ENCODE data around the gene GAL3ST2.
"Not testable (repeated sequence)": the region's sequence is repeated elsewhere in the genome, so short reads cannot be mapped to it uniquely, and the experiment has no call there.

GAL3ST2 gene

DNA sequence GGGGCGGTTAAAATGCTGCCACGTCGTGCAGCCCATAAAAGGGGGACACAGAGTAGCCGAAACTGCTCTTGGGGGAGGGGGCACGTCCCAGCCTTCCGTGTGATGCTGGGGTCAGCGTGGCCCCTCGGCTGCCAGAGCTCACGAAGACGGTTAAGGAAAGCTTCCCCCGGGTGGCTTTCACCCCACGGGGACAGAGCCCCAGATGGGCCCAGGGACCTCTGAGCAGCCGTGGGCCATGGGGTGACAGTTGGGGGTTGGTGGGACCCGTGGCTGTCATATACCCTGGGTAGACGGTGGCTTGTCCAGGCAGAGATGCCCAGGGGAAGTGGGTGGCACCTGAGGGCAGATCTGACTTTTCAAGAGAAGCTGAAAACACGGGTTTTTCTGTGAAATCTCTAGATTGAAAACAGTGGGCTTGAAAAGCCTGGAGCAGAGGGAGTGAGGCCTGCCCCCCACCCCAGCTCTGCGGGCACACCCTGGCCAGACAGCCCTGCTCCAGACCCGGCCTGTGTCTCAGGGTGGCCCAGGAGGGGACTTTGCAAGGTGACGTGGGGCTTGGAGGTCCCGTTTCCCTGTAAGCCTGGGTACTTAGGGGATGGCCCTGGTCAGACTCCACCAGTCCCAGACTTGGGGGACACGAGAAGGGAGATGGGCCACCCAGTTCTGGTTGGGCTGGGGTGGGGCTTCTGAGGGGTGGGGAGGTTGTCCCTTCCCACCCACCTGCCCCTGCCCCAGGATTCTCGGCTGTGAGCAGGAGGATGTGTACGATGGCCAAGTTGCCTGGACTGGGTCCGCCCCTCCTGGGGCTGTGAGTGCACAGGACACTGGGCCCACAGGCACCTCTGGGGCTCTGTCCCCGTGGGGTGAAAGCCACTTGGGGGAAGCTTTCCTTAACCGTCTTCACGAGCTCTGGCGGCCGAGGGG is 33.0 kb downstream of the GAL3ST2 start:
- DNase-seq (ENCODE audit: low read depth), result no peak

DNA sequence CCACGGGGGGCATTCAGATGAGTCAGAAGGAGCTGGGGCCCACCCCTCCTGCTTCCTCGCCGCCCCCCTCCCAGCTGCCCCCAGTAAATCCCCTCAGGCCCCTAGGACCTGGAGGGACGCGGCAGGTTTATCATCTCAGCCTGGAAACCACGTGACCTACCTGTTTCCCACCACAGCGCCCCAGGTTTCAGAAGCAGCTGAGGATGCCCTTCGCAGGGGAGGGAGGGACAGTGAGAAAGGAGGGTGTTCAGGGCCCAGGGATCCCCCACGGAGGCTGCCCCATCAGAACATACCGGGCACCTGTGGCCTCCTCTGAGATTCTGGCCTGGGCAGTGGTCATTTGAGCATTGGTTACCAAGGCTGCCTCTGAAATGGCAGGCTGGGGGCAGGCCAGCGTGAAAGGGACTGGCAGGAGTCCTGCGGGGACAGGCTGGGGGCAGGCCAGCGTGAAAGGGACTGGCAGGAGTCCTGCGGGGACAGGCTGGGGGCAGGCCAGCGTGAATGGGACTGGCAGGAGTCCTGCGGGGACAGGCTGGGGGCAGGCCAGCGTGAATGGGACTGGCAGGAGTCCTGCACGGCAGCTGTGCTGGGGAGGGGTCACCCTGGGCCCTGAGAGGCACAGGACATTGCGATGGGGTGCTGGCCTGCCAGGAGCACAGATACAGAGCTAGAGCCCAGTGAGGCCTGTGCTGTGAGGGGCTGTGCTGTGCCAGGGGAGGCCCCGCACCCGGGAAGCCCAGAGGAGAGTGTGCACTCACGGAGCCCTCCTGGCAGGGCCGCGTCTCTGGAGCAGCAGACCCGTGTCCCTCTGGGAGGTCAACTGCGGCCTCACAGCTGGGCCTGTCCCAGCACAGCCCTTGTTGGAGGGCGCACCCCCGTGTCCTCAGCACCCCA is 33.9 kb downstream of the GAL3ST2 start:
- DNase-seq (ENCODE audit: low read depth), result no peak

DNA sequence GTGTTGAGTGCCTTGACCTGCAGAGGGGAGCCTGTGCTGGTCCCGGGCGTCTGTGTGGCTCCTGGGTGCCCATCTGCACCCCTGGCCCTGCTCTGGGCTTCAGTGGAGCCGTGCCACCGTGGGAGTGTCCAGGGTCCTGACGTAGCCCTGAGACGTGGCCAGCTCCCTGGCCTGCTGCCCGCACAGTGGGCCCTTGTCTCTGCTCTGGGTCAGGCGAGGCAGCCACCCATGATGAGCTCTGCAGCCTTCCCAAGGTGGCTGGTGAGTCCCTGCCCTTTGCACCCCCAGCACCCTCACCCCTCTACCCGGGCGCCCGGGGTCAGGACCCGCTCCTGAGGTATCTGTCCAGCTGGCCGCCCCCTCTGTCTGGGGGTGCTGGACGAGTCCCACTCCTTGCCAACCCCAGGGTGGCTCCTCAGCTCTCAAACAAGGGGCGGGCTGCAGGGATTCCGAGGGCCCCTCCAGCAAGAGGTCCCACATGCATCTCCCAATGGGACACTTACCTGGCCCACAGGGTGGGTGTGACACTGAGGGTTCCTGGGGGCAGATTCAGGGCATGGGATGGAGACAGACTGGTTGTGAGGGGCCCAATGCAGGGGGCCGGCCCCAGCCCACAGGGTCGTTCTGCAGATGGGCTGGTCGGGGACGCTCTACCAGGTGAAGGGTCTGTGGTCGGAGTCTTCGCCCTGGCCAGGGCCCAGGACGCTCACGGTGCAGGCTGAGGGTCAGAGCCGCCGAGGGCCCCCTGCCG is 34.8 kb downstream of the GAL3ST2 start:
- DNase-seq (ENCODE audit: low read depth), result no peak

DNA sequence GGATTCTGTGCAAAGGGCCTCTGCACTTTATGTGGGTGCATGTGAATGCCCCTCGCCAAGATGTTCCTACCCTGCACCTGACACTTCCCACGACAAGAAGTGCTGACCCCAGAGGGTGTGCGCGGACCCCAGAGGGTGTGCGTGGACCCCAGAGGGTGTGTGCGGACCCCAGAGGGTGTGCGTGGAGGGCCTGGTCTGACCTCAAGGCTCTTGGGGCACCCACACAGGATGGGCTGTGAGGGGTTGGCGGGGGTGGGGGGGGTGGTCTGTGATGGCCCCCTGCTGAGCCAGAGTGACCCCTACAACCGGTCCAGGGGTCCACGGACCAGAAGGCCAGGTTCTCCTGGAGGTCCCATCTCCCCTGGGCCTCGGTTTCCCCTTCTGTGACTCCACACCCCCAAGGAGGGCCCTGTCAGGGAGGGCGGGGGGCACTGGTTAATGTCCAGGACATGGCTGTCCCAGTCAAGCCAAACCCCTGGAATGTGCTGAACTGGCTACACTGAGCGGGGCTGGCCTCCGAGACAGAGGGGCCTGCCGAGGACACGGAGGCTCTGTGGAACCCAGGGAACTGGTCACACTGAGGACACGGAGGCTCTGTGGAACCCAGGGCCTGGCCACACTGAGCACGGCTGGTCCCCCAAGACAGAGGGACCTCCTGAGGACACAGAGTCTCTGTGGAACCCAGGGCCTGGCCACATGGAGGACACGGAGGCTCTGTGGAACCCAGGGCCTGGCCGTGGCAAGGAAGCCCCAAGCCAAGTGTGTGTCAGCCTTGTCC is 35.5 kb downstream of the GAL3ST2 start:
- DNase-seq (ENCODE audit: low read depth), result no peak

DNA sequence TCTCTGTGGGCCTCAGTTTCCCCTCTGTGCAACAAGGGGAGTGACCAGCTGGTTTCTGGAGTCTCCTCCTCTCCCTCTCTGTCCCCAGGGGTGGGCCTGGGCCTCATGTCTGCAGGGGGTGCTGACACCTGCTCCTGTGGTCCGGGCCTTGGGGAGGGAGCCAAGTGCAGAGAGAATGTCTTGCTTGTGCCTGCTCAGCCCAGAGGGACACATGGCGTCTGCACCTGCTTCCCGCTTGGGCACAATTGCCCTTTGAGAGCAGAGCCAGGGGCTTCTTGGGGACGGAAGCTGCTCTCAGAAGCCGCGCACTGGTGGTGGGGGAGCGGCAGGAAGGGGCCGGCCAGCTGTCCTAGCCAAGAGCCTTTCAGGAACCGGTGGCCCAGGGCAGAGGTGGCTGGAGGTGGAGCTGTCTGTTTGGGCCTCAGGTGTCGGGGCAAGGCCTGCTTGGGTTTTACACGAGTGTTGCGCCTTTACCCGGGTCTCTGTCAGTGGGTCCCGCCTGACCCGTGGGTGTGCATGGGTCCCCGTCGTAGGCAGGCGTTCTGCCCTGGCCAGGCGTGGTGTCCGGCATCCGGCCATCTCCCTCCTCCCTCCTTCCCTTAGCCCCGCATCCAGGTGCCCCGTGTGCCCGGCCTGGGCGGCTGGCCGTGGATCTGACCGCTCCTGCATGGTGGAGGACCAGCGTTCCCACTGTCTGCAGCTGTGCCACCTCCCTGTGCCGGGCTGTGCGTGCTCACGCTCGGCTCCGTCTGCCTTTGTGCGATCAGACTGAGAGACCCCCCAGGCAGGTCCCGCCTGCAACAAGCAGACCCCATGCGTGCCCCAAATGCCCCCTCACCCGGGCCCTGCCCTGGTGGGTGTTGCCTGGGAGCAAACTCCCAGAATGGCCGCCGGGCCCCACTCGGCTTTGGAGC is 36.4 kb downstream of the GAL3ST2 start:
- no peak for DNase-seq (ENCODE audit: low read depth)

DNA sequence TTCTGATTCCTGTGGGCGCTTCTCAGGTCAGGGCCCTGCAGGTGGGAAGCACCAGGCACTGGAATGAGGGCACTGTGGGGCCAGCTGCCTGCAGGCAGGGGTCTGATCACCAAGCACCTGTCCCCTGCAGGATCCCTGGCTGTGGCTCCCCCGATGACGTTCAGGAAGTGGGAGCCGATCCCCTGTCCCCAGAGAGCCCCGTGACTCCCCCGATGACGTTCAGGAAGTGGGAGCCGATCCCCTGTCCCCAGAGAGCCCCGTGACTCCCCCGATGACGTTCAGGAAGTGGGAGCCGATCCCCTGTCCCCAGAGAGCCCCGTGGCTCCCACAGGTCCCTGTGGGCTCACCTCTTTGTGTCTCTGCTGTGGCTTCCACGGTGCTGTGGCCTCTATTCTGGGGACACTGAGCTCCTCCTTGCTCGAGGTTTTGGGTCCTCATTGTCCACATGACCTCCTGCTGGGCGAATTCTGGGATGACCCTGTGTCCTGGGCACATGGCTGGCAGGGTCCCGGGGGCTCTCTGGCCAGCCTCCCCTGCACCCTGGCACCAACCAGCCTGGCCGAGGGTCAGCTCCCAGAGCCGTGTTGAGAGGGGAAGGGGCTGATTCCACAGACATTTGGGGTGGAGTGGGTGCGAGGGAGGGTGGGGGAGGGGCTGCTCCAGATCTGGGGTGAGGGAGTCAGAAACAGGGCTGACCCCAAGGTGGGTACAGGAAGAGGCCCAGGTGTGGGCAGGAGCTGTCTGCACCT is 37.2 kb downstream of the GAL3ST2 start:
- DNase-seq (ENCODE audit: low read depth), result no peak

DNA sequence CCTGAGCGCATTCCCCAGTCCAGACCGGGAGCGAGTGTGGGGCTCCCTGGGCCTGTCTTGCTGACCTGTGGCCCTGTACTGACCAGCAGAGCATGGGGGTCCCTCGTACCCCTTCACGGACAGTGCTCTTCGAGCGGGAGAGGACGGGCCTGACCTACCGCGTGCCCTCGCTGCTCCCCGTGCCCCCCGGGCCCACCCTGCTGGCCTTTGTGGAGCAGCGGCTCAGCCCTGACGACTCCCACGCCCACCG is 37.7 kb downstream of the GAL3ST2 start:
- DNase-seq (ENCODE audit: low read depth), result no peak

DNA sequence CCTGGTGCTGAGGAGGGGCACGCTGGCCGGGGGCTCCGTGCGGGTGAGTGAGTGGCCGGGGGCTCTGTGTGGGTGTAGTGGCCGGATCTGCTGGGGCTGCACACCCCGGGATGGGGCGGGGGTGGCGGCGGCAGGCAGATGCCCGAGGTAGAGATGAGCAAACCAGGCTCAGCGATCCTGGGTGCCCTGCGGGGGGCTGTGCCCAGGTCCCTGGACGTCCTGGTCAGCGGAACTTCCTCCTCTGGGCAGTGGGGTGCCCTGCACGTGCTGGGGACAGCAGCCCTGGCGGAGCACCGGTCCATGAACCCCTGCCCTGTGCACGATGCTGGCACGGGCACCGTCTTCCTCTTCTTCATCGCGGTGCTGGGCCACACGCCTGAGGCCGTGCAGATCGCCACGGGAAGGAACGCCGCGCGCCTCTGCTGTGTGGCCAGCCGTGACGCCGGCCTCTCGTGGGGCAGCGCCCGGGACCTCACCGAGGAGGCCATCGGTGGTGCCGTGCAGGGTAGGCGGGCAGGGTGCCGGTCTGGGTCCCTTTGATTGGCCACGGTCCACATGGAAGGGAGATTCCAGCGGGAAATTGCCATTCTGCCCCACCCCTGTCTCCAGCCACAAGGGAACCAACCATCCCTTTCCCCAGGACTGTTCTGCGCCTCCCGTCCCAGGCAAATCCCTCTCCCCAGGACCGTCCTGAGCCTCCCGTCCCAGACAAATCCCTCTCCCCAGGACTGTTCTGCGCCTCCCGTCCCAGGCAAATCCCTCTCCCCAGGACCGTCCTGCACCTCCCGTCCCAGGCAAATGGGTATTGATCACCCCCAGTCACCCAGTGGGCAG is 38.2 kb downstream of the GAL3ST2 start:
- DNase-seq (ENCODE audit: low read depth), result no peak

DNA sequence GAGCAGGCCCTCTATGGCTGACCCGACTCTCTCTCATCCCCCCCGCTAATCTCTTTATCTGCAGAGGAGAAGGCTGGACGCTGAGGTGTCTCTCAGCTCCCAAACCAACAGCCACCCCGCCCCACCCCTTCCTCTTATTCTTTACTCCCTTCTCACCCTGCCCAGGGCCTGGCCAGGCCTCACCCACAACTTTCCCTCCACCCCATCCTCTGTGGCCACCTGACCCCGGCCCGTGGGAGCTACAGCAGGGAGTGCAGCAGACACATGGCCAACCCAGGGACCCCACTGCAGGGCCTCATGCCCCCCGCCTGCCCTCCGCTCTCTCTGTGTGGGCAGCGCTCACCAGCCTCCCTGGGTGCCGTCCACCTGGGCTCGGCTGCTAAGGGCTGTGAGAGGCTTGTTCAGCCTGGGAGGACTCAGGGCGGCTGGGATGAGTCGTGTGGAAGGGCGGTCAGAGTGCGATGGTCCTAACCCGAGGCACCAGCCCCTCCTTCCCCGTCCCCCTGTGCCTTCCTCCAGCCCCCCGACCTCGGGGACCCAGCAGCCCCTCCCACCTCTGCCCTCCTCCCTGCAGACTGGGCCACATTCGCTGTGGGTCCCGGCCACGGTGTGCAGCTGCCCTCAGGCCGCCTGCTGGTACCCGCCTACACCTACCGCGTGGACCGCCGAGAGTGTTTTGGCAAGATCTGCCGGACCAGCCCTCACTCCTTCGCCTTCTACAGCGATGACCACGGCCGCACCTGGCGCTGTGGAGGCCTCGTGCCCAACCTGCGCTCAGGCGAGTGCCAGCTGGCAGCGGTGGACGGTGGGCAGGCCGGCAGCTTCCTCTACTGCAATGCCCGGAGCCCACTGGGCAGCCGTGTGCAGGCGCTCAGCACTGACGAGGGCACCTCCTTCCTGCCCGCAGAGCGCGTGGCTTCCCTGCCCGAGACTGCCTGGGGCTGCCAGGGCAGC is 39.1 kb downstream of the GAL3ST2 start:
- DNase-seq (ENCODE audit: low read depth), result no peak

DNA sequence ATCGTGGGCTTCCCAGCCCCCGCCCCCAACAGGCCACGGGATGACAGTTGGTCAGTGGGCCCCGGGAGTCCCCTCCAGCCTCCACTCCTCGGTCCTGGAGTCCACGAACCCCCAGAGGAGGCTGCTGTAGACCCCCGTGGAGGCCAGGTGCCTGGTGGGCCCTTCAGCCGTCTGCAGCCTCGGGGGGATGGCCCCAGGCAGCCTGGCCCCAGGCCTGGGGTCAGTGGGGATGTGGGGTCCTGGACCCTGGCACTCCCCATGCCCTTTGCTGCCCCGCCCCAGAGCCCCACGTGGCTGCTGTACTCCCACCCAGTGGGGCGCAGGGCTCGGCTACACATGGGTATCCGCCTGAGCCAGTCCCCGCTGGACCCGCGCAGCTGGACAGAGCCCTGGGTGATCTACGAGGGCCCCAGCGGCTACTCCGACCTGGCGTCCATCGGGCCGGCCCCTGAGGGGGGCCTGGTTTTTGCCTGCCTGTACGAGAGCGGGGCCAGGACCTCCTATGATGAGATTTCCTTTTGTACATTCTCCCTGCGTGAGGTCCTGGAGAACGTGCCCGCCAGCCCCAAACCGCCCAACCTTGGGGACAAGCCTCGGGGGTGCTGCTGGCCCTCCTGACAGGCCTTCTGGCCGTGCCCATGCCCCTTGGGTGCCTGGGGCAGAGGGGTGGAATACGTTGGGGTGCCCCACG is 40.0 kb downstream of the GAL3ST2 start:
- DNase-seq (ENCODE audit: low read depth), result no peak

DNA sequence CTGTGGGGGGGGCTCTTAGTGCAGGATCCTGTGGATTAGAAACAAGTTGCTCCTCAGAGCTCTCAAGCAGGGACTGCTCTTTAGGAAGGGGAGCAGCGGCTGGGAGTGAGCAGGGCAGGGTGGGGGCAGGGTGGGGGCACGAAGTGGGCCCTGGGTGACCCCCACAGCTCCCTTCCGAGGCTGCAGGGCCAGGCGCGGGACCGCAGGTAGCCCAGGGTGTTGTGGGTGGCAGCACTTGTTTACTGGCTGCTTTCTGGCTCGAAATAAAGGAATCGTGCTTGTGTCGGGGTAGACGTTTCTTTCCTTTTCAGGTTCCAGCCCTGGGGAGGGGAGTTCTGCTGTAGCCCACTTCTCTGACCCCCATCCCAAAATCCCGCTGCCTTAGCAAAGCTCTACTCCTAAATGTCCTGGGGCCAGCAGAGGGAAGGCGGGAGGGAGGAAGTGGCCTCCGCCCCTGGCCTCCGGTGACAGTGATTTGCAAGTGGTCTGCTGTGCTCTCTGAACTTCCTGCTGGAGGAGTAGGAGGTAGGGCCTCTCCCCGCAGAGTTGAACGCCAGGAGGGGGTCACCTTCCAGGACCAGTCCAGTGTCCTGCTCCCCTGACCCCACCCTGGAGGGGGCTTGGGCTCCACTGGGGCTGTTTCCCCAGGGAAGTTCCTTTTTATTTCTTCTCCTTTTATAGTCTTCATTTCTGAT is 40.7 kb downstream of the GAL3ST2 start:
- DNase-seq (ENCODE audit: low read depth), result no peak

DNA sequence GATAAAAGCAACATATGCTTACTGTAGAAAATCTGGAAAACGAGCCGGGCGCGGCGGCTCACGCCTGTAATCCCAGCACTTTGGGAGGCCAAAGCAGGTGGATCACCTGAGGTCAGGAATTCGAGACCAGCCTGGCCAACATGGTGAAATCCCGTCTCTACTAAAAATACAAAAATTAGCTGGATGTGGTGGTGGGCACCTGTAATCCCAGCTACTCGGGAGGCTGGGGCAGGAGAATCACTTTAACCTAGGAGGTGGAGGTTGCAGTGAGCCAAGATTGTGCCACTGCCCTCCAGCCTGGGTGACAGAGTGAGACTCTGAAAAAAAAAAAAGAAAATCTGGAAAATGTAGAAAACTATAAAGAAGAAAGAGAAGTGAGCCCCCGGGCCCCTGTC is 41.2 kb downstream of the GAL3ST2 start:
- not testable (repeated sequence) for DNase-seq (ENCODE audit: low read depth)

DNA sequence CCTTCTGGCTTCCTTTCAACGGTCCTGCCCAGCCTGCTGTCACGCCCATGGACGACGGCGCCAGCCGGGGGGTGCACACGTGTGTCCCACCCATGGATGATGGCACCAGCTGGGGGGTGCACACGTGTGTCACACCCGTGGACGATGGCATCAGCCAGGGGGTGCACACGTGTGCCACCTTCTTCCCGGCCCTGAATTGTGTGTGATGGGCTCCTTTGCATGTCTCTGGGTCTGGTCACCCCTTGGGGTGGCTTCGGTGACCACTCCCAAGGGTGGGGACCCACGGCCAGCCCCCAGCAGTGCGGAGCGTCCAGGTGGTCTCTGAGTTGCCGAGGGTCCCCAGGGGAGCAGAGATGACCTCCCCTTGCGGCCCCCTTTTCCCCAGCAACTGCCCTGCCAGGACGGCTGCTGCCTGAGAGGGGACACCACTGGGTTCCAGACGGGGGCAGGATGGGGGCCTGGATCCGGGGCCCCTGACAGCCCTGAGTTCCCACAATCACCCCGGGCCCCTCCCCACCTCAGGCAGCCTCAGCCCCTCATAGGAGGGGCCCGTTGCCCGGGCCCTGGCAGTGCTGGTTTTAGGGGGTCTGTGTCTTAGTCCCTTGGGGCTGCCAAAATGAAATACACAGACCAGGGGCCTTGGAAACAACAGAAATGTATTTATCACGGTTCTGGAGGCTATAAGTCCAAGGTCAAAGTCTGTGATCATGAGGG is 41.8 kb downstream of the GAL3ST2 start:
- no peak for DNase-seq (ENCODE audit: low read depth)

DNA sequence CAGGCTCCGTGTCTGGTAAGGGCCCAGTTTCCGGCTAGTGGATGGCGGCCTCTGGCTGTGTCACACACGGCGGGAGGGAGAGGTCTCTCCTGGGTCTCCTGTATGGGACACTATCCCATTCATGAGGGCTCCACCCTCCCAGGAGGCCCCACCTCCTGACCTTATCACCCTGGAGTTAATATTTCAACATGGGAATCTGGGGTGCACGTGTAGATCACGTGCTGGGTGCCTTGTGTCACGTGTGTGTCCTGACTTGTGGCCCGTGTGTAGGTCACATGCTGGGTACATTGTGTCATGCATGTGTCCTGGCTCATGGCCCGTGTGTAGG is 42.3 kb downstream of the GAL3ST2 start:
- DNase-seq (ENCODE audit: low read depth), result no peak

DNA sequence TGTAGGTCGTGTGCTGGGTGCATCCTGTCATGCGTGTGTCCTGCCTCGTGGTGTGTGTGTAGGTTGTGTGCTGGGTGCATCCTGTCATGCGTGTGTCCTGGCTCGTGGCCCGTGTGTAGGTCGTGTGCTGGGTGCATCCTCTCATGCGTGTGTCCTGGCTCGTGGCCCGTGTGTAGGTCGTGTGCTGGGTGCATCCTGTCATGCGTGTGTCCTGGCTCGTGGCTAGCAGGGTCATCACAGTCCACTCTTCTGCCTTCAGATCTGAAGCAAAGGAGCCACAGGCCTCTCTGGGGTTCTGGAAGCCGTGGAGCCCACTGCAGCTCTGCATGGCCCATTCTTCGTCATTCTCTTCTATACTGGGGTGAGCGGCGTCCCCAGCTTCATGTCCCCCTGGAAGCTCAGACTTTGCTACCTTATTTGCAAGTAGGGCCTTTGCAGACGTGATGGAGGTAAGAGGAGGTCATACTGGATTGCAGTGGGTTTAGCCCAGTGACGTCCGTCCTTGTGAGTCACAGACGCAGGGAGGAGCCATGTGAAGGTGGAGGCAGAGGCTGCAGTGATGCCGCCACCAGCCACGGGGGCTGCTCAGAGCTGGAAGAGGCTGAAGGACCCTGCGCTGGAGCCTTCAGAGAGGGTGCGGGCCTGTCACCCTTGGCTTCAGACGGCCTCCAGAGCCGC is 43.5 kb downstream of the GAL3ST2 start:
- DNase-seq (ENCODE audit: low read depth), result not testable (repeated sequence)
